HG03280 (cell line): Measurements from ENCODE around the gene MTO1.
"Not testable (repeated sequence)": the region's sequence is repeated elsewhere in the genome, so short reads cannot be mapped to it uniquely, and the experiment has no call there.

ENCODE experiments used
- ATAC-seq: cut with Tn5 transposase; IDR thresholded peaks from one replicate; pipeline ENCODE4 v1.9.1; 2021; ENCODE audit warnings: mild to moderate bottlenecking, moderate library complexity; ENCODE audit not compliant: unreplicated experiment

Gene MTO1

GRCh38 chr6:73503027-73503772 is 41.7 kb downstream of the MTO1 start:
- no peak for ATAC-seq

- ATAC-seq: no peak
Observed at GRCh38 chr6:73504160-73504559, 42.6 kb downstream of the MTO1 start.

- no peak for ATAC-seq
Observed at GRCh38 chr6:73505142-73505541, 43.6 kb downstream of the MTO1 start.

- not testable (repeated sequence) for ATAC-seq
Observed at GRCh38 chr6:73505705-73506104, 44.2 kb downstream of the MTO1 start.

GRCh38 chr6:73506246-73506645 is 44.7 kb downstream of the MTO1 start:
- ATAC-seq: no peak

GRCh38 chr6:73508776-73509175 is 47.2 kb downstream of the MTO1 start:
- no peak for ATAC-seq

GRCh38 chr6:73509851-73510250 is 48.3 kb downstream of the MTO1 start:
- no peak for ATAC-seq

- no peak for ATAC-seq
Observed at GRCh38 chr6:73511796-73512195, 50.3 kb downstream of the MTO1 start.

GRCh38 chr6:73513496-73513854 is 51.9 kb downstream of the MTO1 start:
- no peak for ATAC-seq

GRCh38 chr6:73514746-73515110 is 53.2 kb downstream of the MTO1 start:
- ATAC-seq: no peak

- ATAC-seq: peak; percentile 56
Observed at GRCh38 chr6:73515204-73515655, 53.7 kb downstream of the MTO1 start.

GRCh38 chr6:73516514-73517489 is 55.3 kb downstream of the MTO1 start:
- no peak for ATAC-seq

GRCh38 chr6:73518100-73518981 is 56.8 kb downstream of the MTO1 start:
- not testable (repeated sequence) for ATAC-seq

- ATAC-seq: not testable (repeated sequence)
Observed at GRCh38 chr6:73518982-73519881, 57.7 kb downstream of the MTO1 start.

- ATAC-seq: no peak
Observed at GRCh38 chr6:73519926-73520687, 58.6 kb downstream of the MTO1 start.

GRCh38 chr6:73520688-73521350 is 59.3 kb downstream of the MTO1 start, which contains the start of gene EEF1A1:
Gene EEF1A1, minus strand, starts transcription at chr6:73521032. Its CDS starts 1,006 bp downstream, at chr6:73520026.
- ATAC-seq: peak; percentile 70

- peak; percentile 31 for ATAC-seq
Observed at GRCh38 chr6:73521351-73521985, 59.9 kb downstream of the MTO1 start.
